Measurements from ENCODE around the gene EIF2AK3. TPM values are rescaled to one million over a fixed set of nuclear protein-coding genes. Genes with fewer than 3 reads are reported as not detected.
"Not testable (repeated sequence)": the region's sequence is repeated elsewhere in the genome, so short reads cannot be mapped to it uniquely, and the experiment has no call there.

EIF2AK3 gene
- total RNA-seq, 2 donors from 2014 or later: 21.4 to 39.1 TPM

DNA sequence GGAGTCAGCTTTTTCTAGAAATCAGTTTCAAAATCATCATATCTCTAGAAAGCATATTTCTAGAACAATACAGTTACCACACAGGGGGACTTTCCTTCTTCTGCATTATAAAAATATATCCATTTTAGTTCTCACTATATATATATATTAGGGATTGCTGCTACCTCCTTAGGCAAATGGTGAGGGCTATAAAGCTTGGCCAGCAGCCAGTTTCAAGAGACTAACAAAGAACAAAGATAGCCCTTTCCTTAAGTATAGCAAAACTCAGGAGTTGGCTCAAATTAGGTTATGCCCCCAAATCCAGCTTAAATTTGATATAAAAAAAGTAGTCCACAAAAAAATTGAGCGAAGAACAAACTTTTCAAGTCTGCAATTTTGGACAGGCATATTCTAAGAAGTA lies 70.0 kb downstream of the EIF2AK3 start:
- Histone ChIP-seq H3K9me3 (no peaks in the 10 kb centered on the region), H3K27me3 (replicated peaks; ENCODE audit: insufficient read depth) (no peaks in the 10 kb centered on the region), H3K4me1 (replicated peaks) (no peaks in the 10 kb centered on the region), H3K27ac (no peak overlapping the region), H3K36me3 (no peaks in the 10 kb centered on the region), H3K4me3 (no peak overlapping the region)
- intact Hi-C loops (cut with DNase I): no loop called here
- 100% methylated on average over 1 of the region's 1 CpG for WGBS
- no peak for DNase-seq (ENCODE audit: low spot score)
- TF ChIP-seq, protein P1, sequence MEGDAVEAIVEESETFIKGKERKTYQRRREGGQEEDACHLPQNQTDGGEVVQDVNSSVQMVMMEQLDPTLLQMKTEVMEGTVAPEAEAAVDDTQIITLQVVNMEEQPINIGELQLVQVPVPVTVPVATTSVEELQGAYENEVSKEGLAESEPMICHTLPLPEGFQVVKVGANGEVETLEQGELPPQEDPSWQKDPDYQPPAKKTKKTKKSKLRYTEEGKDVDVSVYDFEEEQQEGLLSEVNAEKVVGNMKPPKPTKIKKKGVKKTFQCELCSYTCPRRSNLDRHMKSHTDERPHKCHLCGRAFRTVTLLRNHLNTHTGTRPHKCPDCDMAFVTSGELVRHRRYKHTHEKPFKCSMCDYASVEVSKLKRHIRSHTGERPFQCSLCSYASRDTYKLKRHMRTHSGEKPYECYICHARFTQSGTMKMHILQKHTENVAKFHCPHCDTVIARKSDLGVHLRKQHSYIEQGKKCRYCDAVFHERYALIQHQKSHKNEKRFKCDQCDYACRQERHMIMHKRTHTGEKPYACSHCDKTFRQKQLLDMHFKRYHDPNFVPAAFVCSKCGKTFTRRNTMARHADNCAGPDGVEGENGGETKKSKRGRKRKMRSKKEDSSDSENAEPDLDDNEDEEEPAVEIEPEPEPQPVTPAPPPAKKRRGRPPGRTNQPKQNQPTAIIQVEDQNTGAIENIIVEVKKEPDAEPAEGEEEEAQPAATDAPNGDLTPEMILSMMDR (IDR thresholded peaks at IDR 0.05): no peak
- TF ChIP-seq POLR2AphosphoS5 (IDR thresholded peaks at IDR 0.05): no peak
- no peak for TF ChIP-seq POLR2A (IDR thresholded peaks at IDR 0.05)

DNA sequence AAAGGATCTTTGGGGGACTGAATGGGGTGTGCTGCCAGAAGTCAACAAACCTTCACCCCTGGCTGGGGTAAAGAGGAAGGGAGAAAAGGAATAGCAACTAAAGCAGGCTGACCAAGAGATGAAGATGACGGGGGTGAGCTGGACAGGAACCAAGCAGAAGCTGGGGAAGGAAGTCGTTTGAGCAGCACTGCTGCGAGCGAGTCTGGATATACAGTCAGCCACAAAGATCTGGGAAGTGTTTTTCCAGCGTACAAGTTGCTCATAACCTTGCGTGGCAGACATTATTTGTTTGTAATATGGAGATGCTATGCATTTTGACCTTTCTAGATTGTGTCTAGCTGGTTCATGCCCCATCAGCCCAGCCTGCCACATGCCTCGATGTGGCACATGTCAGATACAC lies 71.2 kb downstream of the EIF2AK3 start:
- TF ChIP-seq POLR2A (IDR thresholded peaks at IDR 0.05) (no peak), POLR2AphosphoS5 (IDR thresholded peaks at IDR 0.05) (no peak)
- TF ChIP-seq, protein P1 (IDR thresholded peaks at IDR 0.05): no peak
- H3K27me3 ChIP-seq (replicated peaks; ENCODE audit: insufficient read depth): no peaks in the 10 kb centered on the region
- no peaks in the 10 kb centered on the region for H3K36me3 ChIP-seq

DNA sequence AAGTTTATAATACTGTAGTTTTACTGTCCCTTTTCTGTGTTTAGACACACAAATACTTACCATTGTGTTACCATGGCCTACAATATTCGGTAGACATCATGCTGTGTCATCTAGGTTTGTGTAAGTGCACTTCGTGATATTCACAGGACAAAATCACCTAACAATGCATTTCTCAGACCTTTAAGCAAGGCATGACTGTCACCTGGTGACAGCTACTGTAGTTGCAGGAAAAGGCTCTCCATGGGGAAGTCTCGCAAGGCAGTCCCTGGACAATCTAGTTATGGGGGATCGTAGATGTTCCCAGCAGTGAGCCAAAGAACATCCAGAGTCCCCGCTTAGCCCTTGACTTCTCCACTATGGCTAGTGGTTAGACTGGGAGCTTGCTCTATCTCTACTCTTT lies 73.1 kb downstream of the EIF2AK3 start:
- Histone ChIP-seq H3K36me3 (no peaks in the 10 kb centered on the region), H3K4me3 (no peak overlapping the region), H3K4me1 (replicated peaks) (no peaks in the 10 kb centered on the region), H3K27ac (no peak overlapping the region), H3K27me3 (replicated peaks; ENCODE audit: insufficient read depth) (no peaks in the 10 kb centered on the region), H3K9me3 (no peaks in the 10 kb centered on the region)
- intact Hi-C loops (cut with DNase I): no loop called here
- no peak for DNase-seq (ENCODE audit: low spot score)
- TF ChIP-seq POLR2A (IDR thresholded peaks at IDR 0.05): no peak
- TF ChIP-seq POLR2AphosphoS5 (IDR thresholded peaks at IDR 0.05): no peak
- TF ChIP-seq, protein P1 (IDR thresholded peaks at IDR 0.05): no peak
- 86% methylated on average over 5 of the region's 5 CpGs for WGBS

More for the DNA sequence above, 71.2 kb downstream of the EIF2AK3 start:
- DNase-seq (ENCODE audit: low spot score): no peak
- intact Hi-C loops (cut with DNase I): no loop called here
- Histone ChIP-seq H3K4me3 (no peak overlapping the region), H3K4me1 (replicated peaks) (no peaks in the 10 kb centered on the region), H3K9me3 (no peaks in the 10 kb centered on the region), H3K27ac (no peak overlapping the region)
- 94% methylated on average over 7 of the region's 7 CpGs for WGBS

DNA sequence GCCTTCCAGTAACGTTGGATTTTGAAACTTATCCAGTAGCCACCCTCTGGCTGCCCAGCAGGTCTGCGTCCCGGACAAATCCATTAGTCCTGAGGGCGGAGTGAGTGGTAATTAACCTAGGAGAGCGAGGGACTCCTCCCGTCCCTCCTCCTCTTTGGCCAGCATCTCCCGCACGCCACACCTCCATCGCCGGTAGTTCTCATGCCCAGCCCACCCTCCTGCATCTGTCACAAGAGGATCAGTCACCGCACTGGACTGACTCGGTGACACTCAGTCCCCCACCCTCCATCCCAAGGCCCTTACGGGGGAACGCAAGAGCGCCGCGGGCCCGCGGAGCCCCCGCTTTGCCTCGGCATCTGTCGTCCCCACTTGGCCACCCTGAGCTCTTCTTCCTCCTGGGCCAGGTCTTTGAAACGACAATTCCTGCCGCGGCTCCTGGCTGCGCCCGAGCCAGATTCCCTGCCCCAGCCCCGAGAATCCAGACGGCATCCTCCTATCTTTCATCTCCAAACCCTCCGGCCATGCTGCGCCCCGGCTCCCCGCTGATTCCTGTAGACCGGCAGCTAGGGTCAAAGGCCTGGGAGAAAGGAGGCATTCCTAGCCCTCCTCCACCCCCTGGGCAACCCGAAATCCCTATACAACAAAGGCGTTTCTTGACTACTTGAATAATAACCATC lies 77.5 kb downstream of the EIF2AK3 start:
- DNase-seq (ENCODE audit: low spot score): no peak
- Histone ChIP-seq H3K27me3 (replicated peaks; ENCODE audit: insufficient read depth) (no peaks in the 10 kb centered on the region), H3K4me3 (no peak overlapping the region), H3K4me1 (replicated peaks) (no peaks in the 10 kb centered on the region), H3K9me3 (no peaks in the 10 kb centered on the region), H3K36me3 (no peaks in the 10 kb centered on the region), H3K27ac (no peak overlapping the region)
- no peak for TF ChIP-seq POLR2AphosphoS5 (IDR thresholded peaks at IDR 0.05)
- TF ChIP-seq POLR2A (IDR thresholded peaks at IDR 0.05): no peak
- TF ChIP-seq, protein P1 (IDR thresholded peaks at IDR 0.05): no peak
- intact Hi-C loops (cut with DNase I): no loop called here
- WGBS: 8% methylated on average over 36 of the region's 36 CpGs

- DNase-seq (ENCODE audit: low spot score); intact Hi-C loops (cut with DNase I); H3K27me3 ChIP-seq (replicated peaks; ENCODE audit: insufficient read depth); H3K9me3 ChIP-seq; H3K36me3 ChIP-seq; H3K4me1 ChIP-seq (replicated peaks); H3K27ac ChIP-seq; H3K4me3 ChIP-seq: not testable (repeated sequence)
- WGBS: 93% methylated on average over 4 of the region's 4 CpGs
Measured at GRCh38 chr2:88546291-88546690, 81.0 kb downstream of the EIF2AK3 start.
